Tibial artery (tissue), 4 donors: ENCODE results near the gene STN1.

ENCODE experiments used
- DNase-seq, 2 donors: peaks; one replicate each; pipeline ENCODE4 v3.0.0-alpha.2; 2019
- H3K27ac ChIP-seq, 2 donors: fragments of 200-600 bp; sonication (generic) in 1 of 2; 1 replicate in 1 of 2; 2 replicates in 1 of 2; pipeline ENCODE4 v1.5.1; 2018 to 2019; ENCODE audit warnings: mild to moderate bottlenecking in 1 of 2
- H3K27me3 ChIP-seq, 2 donors: fragments of 200-600 bp; sonication (generic) in 1 of 2; one replicate each; pipeline versions ENCODE4 v1.5.1 to v1.6.0; 2016 to 2019
- H3K36me3 ChIP-seq, 3 donors: fragments of 200-600 bp; sonication (generic) in 2 of 3; one replicate each; pipeline ENCODE4 v1.5.1; 2016 to 2019; ENCODE audit warnings: mild to moderate bottlenecking in 2 of 3
- H3K4me1 ChIP-seq, 4 donors: fragments of 200-600 bp; sonication (generic) in 2 of 4; 1 replicate in 3 of 4; 2 replicates in 1 of 4; pipeline ENCODE4 v1.5.1; 2016 to 2019
- H3K4me3 ChIP-seq, 2 donors: fragments of 200-600 bp; sonication (generic) in 1 of 2; 1 replicate in 1 of 2; 2 replicates in 1 of 2; pipeline ENCODE4 v1.5.1; 2018 to 2019; ENCODE audit warnings: mild to moderate bottlenecking in 2 of 2
- H3K9me3 ChIP-seq, 3 donors: fragments of 200-600 bp; sonication (generic) in 1 of 3; one replicate each; pipeline ENCODE4 v1.5.1; 2016 to 2019
- intact Hi-C: fragments of 100-400 bp; cut with DNase I; formaldehyde crosslinking; loops from one replicate; pipeline ENCODE4 v1.15.0; 2023; ENCODE audit warnings: low total_unique reads
- TF ChIP-seq, protein P1 (sequence below), 2 experiments: fragments of 200-600 bp in 1 of 2; fragments of 450-650 bp in 1 of 2; IDR thresholded peaks; one replicate each; pipeline ENCODE4 v1.5.1; 2017 to 2019; ENCODE audit warnings: antibody characterized with exemption in 2 of 2, mild to moderate bottlenecking in 1 of 2, moderate library complexity in 1 of 2

The STN1 gene

DNA sequence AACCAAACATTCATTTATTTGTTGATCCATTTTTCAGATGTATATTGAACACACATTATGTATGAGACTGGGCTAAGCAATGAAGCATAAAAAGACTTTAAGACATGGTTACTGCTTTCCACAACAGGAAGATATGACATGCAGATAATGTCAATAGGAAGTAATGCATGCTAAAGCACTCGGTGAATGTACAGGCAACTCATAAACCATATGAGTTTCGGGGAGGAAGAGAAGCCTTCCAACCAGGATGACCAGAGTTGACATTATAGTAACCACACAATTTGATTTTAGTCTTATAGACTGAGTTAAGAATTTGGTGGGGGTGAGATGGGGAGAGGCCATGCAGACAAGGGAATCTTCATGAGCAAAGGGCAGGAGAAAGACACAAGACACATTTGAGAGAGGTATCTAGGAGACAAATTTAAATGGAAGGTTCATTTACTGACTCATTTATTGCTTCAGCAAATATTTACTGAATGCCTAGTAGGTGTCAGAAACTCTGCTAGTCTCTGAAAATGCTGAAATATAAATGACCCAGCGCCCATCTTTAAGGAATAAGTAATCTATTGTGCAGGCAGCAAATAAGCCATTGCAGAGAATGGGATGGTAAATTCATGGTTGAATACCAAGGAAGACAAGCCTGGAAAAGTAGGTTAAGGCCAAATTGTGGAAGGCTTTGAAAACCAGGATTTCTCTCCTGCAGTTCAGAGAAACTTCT lies 30.0 kb upstream of the STN1 start:
- Histone ChIP-seq H3K4me3 (no peak overlapping the region), H3K27ac (no peak overlapping the region), H3K36me3 (no peaks in the 10 kb centered on the region), H3K27me3 (peaks cover 0 to 9% of the 10 kb centered on the region in 2 donors), H3K4me1 (no peaks in the 10 kb centered on the region), H3K9me3 (no peaks in the 10 kb centered on the region)
- intact Hi-C loops: no loop called here
- DNase-seq: no peak
- TF ChIP-seq, protein P1, sequence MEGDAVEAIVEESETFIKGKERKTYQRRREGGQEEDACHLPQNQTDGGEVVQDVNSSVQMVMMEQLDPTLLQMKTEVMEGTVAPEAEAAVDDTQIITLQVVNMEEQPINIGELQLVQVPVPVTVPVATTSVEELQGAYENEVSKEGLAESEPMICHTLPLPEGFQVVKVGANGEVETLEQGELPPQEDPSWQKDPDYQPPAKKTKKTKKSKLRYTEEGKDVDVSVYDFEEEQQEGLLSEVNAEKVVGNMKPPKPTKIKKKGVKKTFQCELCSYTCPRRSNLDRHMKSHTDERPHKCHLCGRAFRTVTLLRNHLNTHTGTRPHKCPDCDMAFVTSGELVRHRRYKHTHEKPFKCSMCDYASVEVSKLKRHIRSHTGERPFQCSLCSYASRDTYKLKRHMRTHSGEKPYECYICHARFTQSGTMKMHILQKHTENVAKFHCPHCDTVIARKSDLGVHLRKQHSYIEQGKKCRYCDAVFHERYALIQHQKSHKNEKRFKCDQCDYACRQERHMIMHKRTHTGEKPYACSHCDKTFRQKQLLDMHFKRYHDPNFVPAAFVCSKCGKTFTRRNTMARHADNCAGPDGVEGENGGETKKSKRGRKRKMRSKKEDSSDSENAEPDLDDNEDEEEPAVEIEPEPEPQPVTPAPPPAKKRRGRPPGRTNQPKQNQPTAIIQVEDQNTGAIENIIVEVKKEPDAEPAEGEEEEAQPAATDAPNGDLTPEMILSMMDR (IDR thresholded peaks at IDR 0.05): no peak

GRCh38 chr10:103942866-103943265 lies 24.9 kb upstream of the STN1 start:
- no peaks in the 10 kb centered on the region for H3K36me3 ChIP-seq
- no peaks in the 10 kb centered on the region for H3K9me3 ChIP-seq
- no peak overlapping the region for H3K27ac ChIP-seq
- TF ChIP-seq, protein P1 (IDR thresholded peaks at IDR 0.05): no peak
- peaks cover 0 to 9% of the 10 kb centered on the region in 2 donors for H3K27me3 ChIP-seq
- no peak for DNase-seq
- H3K4me1 ChIP-seq: no peaks in the 10 kb centered on the region
- intact Hi-C loops: no loop called here
- H3K4me3 ChIP-seq: no peak overlapping the region

DNA sequence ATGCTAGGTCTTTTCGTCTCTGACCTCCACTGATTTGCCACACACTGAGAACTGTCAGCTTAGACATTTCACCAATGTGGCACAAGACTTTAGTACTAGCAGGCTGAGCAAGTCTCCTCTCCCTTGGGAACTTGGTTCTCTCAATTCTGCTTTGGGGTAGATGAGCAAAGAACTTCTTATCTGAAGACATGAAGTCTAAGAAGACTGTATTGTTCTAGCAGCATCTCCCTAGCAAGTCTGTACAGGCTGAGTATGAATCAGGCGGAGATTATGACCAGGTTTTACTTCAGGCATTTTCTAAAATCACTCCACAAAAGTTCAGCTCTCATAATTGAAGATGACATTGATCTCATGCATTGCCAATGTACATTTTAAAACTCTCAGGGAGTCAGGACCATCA lies 23.8 kb upstream of the STN1 start:
- H3K36me3 ChIP-seq: no peaks in the 10 kb centered on the region
- no peak for DNase-seq
- no peaks in the 10 kb centered on the region for H3K9me3 ChIP-seq
- H3K27ac ChIP-seq: no peak overlapping the region
- H3K4me3 ChIP-seq: no peak overlapping the region
- TF ChIP-seq, protein P1 (IDR thresholded peaks at IDR 0.05): no peak
- peaks cover 0 to 9% of the 10 kb centered on the region in 2 donors for H3K27me3 ChIP-seq
- intact Hi-C loops: no loop called here
- H3K4me1 ChIP-seq: no peaks in the 10 kb centered on the region

DNA sequence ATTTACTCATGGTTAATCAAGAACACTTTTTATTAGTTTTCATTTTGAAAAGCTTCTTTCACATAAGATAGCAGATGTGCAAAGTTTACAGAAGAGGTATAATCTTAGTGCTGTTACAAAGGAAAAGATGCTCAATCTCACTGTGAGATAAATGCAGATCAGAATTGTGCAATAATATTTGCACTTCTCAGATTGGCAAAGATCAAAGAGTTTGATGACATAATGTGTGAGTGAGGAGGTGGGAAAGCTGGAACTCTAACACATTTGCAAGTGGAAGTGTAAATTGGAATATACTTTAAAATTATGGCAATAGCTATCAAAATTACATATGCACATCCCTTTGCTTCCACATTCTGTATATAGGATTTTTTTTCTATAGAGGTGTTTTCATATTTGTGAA lies 21.5 kb upstream of the STN1 start:
- H3K4me3 ChIP-seq: no peak overlapping the region
- H3K27me3 ChIP-seq: no peaks in the 10 kb centered on the region
- TF ChIP-seq, protein P1 (IDR thresholded peaks at IDR 0.05): no peak
- no peaks in the 10 kb centered on the region for H3K4me1 ChIP-seq
- H3K9me3 ChIP-seq: no peaks in the 10 kb centered on the region
- H3K27ac ChIP-seq: no peak overlapping the region
- DNase-seq: no peak
- H3K36me3 ChIP-seq: no peaks in the 10 kb centered on the region
- intact Hi-C loops: no loop called here

DNA sequence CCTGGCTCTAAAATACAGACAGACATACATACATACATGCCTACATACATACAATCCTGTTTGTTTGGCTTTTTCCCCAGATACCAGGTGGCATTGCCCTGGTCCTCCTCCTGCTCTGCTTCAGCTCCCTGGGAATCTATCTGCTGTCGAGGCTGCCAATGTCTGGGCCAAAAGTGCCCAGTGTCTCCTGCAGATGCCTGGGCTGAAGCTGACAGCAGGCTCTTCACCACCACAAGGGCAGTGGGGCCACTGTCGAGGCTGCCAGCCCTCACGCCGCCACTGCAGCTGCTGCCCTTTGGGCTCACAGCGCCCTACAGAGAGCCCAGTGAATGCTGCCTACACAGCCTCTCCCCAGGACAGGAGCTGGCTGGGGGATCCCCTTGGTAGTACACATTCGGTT lies 18.0 kb upstream of the STN1 start:
- intact Hi-C loops: no loop called here
- Histone ChIP-seq H3K36me3 (no peaks in the 10 kb centered on the region), H3K9me3 (no peaks in the 10 kb centered on the region), H3K4me3 (no peak overlapping the region), H3K27me3 (no peaks in the 10 kb centered on the region), H3K4me1 (no peaks in the 10 kb centered on the region), H3K27ac (no peak overlapping the region)
- TF ChIP-seq, protein P1 (IDR thresholded peaks at IDR 0.05): no peak
- DNase-seq: no peak

DNA sequence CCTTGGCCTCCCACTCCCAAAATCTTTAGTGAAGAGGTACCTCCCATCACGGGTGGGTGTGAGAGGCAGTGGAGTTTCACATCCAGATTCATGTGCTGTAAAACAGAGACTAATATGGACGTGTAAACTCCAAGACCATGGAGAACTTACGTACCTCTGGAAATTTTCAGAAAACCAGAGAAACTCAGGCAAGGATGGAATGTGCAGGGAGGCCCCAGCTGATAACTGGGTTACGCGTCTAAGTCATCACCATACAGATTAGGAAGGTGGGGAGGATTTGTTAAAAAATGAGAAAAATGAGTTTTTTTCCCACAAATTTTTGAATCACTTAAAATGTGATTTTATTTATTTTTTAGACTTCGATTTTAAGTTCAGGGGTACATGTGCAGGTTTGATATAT lies 16.3 kb upstream of the STN1 start:
- TF ChIP-seq, protein P1 (IDR thresholded peaks at IDR 0.05): no peak
- Histone ChIP-seq H3K27me3 (no peaks in the 10 kb centered on the region), H3K4me3 (no peak overlapping the region), H3K27ac (no peak overlapping the region), H3K36me3 (no peaks in the 10 kb centered on the region), H3K9me3 (no peaks in the 10 kb centered on the region), H3K4me1 (no peaks in the 10 kb centered on the region)
- DNase-seq: no peak
- intact Hi-C loops: no loop called here
